ENCODE results near the gene GABBR2. TPM values are rescaled to one million over a fixed set of nuclear protein-coding genes. Genes with fewer than 3 reads are reported as not detected.

The GABBR2 gene
- total RNA-seq, 2 donors from 2014 or later: 1.2 to 1.3 TPM

GRCh38 chr9:98568234-98568908, 140.4 kb downstream of the GABBR2 start:
- H3K4me3 ChIP-seq (ENCODE audit: low read length): no peak overlapping the region
- H3K36me3 Mint-ChIP-seq (ENCODE audit: low read depth): no peaks in the 10 kb centered on the region
- H3K4me1 Mint-ChIP-seq: no peaks in the 10 kb centered on the region
- H3K9me3 ChIP-seq (ENCODE audit: control insufficient read depth, low read length): no peaks in the 10 kb centered on the region
- no peak for TF ChIP-seq CTCF (conservative IDR thresholded peaks at IDR 0.05)
- no peak overlapping the region for H3K4me3 Mint-ChIP-seq
- H3K36me3 ChIP-seq (ENCODE audit: control insufficient read depth, insufficient read depth, low read length): no peaks in the 10 kb centered on the region
- WGBS, 2 experiments (ENCODE audit: insufficient coverage in 1 of 2, insufficient read length in 1 of 2): 86 to 92% methylated on average over 2 to 4 of the region's 4 CpGs
- no peak overlapping the region for H3K9ac ChIP-seq (ENCODE audit: extremely low read depth, low read length, poor library complexity, severe bottlenecking)
- DNase-seq: no peak
- H3K27ac ChIP-seq (ENCODE audit: low read depth, low read length): no peak overlapping the region
- no peaks in the 10 kb centered on the region for H3K27me3 ChIP-seq (ENCODE audit: control insufficient read depth, insufficient read depth, low read length, poor library complexity, severe bottlenecking)
- no peak overlapping the region for H3K27ac Mint-ChIP-seq
- no peaks in the 10 kb centered on the region for H3K27me3 Mint-ChIP-seq (ENCODE audit: insufficient read depth)
- no peaks in the 10 kb centered on the region for H3K4me1 ChIP-seq (ENCODE audit: control insufficient read depth, insufficient read depth, low read length)
- no peaks in the 10 kb centered on the region for H3K9me3 Mint-ChIP-seq

- Histone ChIP-seq H3K27ac (ENCODE audit: low read depth, low read length) (no peak overlapping the region), H3K36me3 (ENCODE audit: control insufficient read depth, insufficient read depth, low read length) (no peaks in the 10 kb centered on the region), H3K4me1 (ENCODE audit: control insufficient read depth, insufficient read depth, low read length) (no peaks in the 10 kb centered on the region), H3K27me3 (ENCODE audit: control insufficient read depth, insufficient read depth, low read length, poor library complexity, severe bottlenecking) (no peaks in the 10 kb centered on the region), H3K9me3 (ENCODE audit: control insufficient read depth, low read length) (no peaks in the 10 kb centered on the region), H3K4me3 (ENCODE audit: low read length) (no peak overlapping the region), H3K9ac (ENCODE audit: extremely low read depth, low read length, poor library complexity, severe bottlenecking) (no peak overlapping the region)
- no peaks in the 10 kb centered on the region for H3K36me3 Mint-ChIP-seq (ENCODE audit: low read depth)
- H3K4me3 Mint-ChIP-seq: no peak overlapping the region
- H3K4me1 Mint-ChIP-seq: no peaks in the 10 kb centered on the region
- no peaks in the 10 kb centered on the region for H3K27me3 Mint-ChIP-seq (ENCODE audit: insufficient read depth)
- H3K9me3 Mint-ChIP-seq: no peaks in the 10 kb centered on the region
- H3K27ac Mint-ChIP-seq: no peak overlapping the region
- no peak for DNase-seq
- 93 to 100% methylated on average over 5 to 10 of the region's 10 CpGs for WGBS, 2 experiments (ENCODE audit: insufficient coverage in 1 of 2, insufficient read length in 1 of 2)
- no peak for TF ChIP-seq CTCF (conservative IDR thresholded peaks at IDR 0.05)
Observed at GRCh38 chr9:98567540-98568233, 141.0 kb downstream of the GABBR2 start.

GRCh38 chr9:98565152-98566135, 143.3 kb downstream of the GABBR2 start:
- Histone ChIP-seq H3K4me3 (ENCODE audit: low read length) (no peak overlapping the region), H3K9ac (ENCODE audit: extremely low read depth, low read length, poor library complexity, severe bottlenecking) (no peak overlapping the region), H3K4me1 (ENCODE audit: control insufficient read depth, insufficient read depth, low read length) (no peaks in the 10 kb centered on the region), H3K36me3 (ENCODE audit: control insufficient read depth, insufficient read depth, low read length) (no peaks in the 10 kb centered on the region), H3K27me3 (ENCODE audit: control insufficient read depth, insufficient read depth, low read length, poor library complexity, severe bottlenecking) (no peaks in the 10 kb centered on the region), H3K9me3 (ENCODE audit: control insufficient read depth, low read length) (no peaks in the 10 kb centered on the region), H3K27ac (ENCODE audit: low read depth, low read length) (no peak overlapping the region)
- Mint-ChIP-seq H3K27me3 (ENCODE audit: insufficient read depth) (no peaks in the 10 kb centered on the region), H3K36me3 (ENCODE audit: low read depth) (no peaks in the 10 kb centered on the region), H3K9me3 (no peaks in the 10 kb centered on the region), H3K4me3 (no peak overlapping the region), H3K27ac (no peak overlapping the region), H3K4me1 (no peaks in the 10 kb centered on the region)
- WGBS, 2 experiments (ENCODE audit: insufficient coverage in 1 of 2, insufficient read length in 1 of 2): 91 to 95% methylated on average over 13 to 15 of the region's 15 CpGs
- no peak for DNase-seq
- no peak for TF ChIP-seq CTCF (conservative IDR thresholded peaks at IDR 0.05)
